Dedifferentiated amniotic fluid mesenchymal stem cell (primary cell): ENCODE results near the gene UBR3.
"Not testable (repeated sequence)": the region's sequence is repeated elsewhere in the genome, so short reads cannot be mapped to it uniquely, and the experiment has no call there.

ENCODE experiments used
- DNase-seq: peaks from one replicate; pipeline ENCODE4 v3.0.0-alpha.2; 2016; ENCODE audit errors: extremely low spot score

The UBR3 gene, protein sequence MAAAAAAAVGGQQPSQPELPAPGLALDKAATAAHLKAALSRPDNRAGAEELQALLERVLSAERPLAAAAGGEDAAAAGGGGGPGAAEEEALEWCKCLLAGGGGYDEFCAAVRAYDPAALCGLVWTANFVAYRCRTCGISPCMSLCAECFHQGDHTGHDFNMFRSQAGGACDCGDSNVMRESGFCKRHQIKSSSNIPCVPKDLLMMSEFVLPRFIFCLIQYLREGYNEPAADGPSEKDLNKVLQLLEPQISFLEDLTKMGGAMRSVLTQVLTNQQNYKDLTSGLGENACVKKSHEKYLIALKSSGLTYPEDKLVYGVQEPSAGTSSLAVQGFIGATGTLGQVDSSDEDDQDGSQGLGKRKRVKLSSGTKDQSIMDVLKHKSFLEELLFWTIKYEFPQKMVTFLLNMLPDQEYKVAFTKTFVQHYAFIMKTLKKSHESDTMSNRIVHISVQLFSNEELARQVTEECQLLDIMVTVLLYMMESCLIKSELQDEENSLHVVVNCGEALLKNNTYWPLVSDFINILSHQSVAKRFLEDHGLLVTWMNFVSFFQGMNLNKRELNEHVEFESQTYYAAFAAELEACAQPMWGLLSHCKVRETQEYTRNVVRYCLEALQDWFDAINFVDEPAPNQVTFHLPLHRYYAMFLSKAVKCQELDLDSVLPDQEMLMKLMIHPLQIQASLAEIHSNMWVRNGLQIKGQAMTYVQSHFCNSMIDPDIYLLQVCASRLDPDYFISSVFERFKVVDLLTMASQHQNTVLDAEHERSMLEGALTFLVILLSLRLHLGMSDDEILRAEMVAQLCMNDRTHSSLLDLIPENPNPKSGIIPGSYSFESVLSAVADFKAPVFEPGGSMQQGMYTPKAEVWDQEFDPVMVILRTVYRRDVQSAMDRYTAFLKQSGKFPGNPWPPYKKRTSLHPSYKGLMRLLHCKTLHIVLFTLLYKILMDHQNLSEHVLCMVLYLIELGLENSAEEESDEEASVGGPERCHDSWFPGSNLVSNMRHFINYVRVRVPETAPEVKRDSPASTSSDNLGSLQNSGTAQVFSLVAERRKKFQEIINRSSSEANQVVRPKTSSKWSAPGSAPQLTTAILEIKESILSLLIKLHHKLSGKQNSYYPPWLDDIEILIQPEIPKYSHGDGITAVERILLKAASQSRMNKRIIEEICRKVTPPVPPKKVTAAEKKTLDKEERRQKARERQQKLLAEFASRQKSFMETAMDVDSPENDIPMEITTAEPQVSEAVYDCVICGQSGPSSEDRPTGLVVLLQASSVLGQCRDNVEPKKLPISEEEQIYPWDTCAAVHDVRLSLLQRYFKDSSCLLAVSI (N-terminal part only)

DNA sequence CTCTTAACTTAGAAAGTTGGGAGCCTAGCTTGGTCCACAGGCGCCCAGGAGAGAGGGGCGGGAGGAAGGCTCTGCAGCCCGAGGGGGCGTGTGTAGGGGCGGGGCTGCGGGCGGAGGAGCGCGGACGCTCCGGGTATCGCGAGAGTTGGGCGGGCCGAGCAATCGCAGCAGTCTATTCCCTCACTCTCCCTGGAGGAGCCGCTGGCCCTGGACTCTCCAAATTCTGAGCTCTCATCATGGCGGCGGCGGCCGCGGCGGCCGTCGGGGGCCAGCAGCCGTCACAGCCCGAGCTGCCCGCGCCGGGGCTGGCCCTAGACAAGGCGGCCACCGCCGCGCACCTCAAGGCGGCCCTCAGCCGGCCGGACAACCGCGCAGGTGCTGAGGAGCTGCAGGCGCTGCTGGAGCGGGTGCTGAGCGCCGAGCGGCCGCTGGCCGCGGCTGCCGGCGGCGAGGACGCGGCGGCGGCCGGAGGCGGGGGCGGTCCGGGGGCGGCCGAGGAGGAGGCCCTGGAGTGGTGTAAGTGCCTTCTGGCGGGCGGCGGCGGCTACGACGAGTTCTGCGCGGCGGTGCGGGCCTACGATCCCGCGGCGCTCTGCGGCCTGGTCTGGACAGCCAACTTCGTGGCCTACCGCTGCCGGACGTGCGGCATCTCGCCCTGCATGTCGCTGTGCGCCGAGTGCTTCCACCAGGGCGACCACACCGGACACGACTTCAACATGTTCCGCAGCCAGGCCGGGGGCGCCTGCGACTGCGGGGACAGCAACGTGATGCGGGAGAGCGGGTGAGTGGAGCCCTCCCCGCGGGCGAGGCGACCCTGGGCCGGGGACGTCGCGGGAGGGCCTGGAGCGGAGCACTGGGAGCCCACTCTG lies at the start of gene UBR3:
Gene UBR3, plus strand, starts transcription at position 183 of the 869 bp plus-strand sequence. Its CDS starts 54 bp downstream, at position 237.
- DNase-seq = peak; percentile 91

DNA sequence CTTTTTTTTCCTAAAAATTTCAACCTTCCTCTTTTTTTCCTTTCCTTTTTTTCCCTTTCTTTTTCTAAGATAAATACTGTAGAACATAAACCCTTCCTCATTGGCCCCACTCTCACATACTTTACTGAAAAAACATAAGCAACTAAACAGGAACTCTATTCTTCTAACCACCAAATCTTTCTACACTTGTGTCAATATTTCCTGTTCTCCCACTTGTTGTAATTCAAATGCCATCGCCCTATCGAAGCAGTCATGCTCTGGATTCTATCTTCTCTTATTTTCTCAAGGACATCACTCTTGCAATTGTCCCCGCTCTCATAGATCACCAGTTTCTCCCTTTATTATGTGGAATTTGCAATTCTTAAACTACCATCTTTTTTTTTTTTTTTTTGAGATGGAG lies 48.8 kb upstream of the UBR3 start:
- DNase-seq = no peak

DNA sequence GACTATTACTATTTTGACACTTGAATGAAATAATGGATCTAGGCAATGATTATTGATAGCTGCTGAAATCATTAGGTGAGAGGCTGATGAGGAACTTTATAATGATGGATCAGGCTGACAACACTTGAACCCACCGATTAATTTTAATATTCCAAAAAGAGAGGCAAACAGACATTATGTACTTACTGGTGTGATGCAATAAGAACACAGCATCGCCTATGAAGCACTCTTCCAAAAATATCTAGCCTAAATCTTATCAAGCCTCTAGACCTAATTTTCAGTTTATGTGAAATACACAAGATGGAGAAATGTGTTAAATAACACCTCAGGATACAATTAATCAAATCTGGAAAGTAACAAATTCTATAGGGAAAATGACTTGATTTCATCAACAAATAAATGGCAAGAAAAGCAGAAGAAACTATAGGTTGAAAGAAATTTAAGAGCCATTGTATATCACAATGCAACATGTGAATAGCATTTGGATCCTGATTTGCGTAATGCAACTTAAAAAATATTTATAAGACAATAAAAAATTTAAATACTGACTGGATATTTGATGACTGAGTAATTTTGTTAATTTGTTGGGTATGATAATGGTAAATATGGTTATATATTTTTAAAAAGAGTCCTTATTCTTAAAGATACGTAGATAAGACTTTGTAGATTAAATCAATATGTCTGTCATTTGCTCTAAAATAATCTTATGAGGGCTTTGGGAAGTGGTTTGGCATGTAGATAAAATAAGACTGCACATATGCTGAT lies 45.8 kb upstream of the UBR3 start:
- DNase-seq = no peak

DNA sequence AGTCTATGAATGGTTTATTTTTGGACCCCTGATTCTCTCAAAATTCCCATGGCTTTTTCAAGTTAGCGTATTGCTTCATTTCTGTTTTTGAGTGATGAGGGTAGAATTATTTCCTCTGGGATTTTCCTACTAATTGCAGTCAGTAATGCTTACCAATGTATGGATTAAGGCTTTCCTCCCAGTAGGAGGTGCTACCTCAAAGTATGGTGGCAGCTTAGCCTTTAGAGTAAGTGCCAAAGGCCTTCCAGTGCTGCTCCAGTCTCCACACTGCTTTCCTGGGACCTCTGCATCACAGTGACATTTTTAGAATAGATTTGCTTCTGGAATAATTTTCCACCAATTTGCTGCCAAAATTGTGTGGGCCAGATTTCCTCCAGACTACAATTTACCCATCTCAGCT lies 44.7 kb upstream of the UBR3 start:
- DNase-seq = no peak

DNA sequence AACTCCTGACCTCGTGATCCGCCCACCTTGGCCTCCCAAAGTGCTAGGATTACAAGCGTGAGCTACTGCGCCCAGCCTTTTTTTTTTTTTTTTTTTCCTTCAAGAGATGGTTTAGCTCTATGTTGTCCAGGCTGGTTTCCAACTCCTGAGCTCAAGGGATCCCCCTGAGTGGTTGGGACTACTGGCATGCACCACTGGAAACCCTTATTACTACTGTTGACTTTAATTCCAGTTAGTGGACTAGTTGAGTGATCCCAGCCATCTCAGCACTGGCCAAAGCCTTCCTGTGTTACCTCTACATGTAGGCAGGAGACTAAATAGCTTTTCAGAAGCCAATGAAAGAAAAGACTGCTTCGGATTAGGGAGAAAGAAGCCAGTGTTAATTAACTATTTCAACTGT lies 36.7 kb upstream of the UBR3 start:
- DNase-seq = no peak

DNA sequence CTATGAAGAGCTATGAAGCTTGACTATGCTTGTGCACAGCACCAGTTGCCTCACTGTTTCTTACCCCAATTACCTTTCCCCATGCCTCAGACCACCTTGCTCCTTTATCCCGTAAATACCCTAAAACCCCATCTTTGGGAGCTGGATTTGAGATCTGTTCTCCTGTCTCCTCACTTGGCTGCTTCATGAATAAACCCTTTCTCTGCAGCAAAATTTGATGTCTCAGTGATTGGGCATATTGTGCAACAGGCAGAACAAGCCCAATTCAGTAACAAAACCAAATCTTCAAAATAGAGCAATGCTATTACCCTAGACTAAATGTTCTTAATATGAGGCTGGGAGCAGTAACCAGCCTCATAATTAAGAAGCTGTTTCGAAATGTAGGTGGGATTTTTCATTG lies 32.1 kb upstream of the UBR3 start:
- DNase-seq = no peak

DNA sequence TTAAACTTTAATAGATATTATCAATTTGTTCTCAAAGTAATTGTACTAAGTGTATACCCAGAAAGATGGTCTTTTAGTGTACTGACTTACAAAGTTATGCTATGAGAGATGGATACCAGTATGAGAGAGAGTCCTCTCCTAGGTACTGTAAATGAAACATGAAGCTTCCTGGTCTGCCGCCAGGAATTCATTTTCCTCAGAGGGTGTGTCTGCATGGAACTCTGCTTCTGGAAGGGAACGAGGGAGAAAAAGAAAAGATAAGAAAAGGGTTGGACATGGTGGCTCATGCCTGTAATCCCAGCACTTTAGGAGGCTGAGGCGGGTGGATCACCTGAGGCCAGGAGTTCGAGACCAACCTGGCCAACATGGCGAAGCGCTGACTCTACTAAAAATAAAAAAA lies 30.8 kb upstream of the UBR3 start:
- DNase-seq = no peak

DNA sequence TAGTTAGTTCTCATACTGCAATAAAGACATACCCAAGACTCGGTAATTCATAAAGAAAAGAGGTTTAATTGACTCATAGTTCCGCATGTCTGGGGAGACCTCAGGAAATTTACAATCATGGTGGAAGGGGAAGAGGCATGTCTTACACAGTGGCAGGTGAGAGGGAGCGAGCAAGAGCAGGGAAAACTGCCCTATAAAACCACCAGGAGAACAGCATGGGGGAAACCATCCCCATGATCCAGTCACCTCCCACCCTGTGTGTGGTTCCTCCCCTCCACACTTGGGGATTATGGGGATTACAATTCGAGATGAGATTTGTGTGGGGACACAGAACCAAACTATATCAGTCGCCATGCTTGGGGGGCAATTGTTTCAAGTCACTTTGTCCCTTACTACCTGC lies 29.7 kb upstream of the UBR3 start:
- DNase-seq = no peak

DNA sequence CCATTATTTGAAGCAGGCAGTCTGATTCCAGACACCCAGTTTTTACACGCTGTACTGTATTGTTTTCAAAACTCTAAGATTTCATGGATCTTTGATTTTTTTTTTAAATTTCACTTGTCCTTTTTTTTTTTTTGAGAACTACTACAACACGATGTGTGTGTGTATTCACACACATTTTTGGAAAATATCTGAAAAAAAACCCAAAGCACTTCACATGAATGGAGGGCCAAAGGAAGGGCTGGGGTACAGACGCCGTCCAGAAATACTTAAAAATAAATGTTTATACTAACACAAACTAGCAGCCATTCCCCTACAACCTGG lies 28.9 kb upstream of the UBR3 start:
- no peak for DNase-seq

DNA sequence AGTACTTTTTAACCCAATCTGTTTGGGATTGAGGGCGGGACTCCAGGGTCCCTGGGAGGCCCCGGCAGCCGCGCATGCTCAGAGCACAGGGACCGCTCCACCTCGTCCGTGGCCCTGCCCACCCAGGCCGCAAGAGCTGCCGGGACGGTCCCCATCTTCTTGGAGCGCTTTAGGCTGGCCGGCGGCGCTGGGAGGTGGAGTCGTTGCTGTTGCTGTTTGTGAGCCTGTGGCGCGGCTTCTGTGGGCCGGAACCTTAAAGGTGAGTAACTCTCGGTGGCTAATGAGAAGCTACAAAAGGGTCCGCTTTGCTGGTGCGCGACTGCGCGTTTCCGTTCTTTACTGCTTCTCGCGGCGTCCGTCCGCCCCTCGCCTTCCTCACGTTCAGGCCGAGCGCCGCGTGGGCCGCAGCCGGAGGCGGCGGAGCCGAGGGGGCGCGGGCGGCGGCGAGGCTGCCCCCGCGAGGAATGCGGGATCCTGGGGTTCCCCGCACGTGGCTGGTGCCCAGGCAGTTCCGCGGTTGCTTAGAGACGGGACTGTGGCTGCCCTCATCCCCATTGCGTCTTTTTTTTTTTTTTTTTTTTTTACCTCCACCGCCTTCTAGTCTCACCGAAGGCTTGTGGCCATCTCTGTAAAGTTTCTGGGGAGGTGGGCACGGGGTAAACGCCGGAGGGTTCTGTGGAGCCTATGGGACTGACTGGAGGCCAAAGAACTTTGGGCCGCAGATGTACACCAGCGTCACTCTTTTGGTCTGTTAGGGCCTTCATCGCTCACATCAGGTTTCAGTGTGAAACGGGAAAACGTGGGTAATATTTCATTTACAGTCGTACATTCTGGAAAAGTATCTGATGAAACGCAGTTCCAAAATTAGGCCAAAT lies 28.3 kb upstream of the UBR3 start, which contains the start of gene SSB:
Gene SSB, plus strand, starts transcription at position 154 of the 875 bp plus-strand sequence. CDS start 2,090 bp downstream, outside the sequence.
- peak; percentile 87 for DNase-seq

DNA sequence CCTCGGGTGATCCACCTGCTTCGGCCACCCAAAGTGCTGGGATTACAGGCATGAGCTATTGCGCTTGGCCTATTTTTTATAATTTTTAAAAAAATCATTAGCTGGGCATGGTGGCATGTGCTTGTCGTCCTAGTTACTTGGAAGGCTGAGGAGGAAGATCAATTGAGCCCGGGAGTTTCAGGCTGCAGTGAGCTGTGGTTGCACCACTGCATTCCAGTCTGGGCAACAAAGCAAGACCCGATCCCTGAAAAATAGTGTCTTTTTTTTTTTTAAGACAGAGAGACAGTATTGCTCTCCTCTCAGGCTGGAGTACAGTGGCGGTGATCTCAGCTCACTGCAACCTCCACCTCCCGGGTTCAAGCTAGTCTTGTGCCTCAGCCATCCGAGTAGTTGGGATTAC lies 23.8 kb upstream of the UBR3 start:
- DNase-seq = no peak

DNA sequence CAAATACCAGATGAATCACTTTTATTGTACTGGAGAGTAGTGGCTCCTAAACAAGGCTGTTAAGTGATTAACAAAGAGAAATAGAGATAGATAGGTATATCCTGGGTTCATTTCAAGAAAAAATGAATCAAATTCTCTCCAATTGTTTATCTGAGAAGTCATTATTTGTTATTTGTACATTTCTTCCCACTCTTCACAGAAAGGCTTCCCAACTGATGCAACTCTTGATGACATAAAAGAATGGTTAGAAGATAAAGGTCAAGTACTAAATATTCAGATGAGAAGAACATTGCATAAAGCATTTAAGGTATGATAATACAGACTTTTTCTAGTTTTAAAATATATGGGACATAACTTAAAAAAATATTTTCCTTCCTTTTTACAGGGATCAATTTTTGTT lies 20.7 kb upstream of the UBR3 start:
- DNase-seq = no peak

DNA sequence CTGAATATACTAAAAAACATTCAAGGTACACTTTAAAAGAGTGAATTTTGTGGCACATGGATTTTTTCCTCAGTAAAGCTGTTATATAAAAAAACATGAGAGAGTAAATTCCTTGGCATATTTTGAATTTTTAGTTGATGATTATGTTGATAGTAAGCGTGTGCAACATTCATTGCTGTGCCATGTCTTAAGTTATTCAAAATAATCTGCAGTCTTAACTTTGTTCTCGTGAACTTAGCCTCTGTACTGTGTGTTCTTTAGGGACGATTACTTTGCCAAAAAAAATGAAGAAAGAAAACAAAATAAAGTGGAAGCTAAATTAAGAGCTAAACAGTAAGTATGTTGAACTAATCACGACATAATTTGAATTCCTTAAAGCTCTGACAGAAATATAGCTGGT lies 19.0 kb upstream of the UBR3 start:
- DNase-seq = peak; percentile 77

DNA sequence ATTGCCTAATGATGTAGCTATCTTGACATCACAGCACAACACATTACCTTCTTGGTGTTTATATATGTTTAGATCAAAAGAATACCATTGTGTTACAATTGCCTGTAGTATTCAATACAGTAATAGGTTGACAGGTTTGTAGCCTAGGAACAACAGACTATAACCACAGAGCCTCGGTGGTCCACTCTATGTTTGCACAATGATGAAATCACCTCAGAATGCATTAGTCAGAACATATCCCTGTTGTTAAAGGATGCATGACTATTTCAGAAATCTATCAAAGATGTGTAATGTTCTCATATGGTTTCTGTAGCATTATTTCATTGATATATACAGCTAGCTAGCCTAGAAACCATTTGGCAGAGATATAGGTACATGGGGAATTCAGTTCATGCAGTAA lies 11.4 kb upstream of the UBR3 start:
- DNase-seq = peak; percentile 32

DNA sequence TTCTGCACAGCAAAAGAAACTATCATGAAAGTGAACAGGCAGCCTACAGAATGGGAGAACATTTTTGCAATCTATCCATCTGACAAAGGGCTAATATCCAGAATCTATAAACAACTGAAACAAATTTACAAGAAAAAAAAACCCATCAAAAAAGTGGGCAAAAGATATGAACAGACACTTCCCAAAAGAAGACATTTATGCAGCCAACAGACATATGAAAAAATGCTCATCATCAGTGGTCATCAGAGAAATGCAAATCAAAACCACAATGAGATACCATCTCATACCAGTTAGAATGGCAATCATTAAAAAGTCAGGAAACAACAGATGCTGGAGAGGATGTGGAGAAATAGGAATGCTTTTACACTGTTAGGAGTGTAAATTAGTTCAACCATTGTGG lies 10.3 kb upstream of the UBR3 start:
- DNase-seq = not testable (repeated sequence)

DNA sequence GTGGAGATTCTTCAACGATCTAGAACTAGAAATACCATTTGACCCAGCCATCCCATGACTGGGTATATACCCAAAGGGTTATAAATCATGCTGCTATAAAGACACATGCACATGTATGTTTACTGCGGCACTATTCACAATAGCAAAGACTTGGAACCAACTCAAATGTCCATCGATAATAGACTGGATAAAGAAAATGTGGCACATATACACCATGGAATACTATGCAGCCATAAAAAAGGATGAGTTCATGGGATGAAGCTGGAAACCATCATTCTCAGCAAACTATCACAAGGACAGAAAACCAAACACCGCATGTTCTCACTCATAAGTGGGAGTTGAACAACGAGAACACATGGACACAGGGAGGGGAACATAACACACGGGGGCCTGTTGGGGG lies 9.9 kb upstream of the UBR3 start:
- DNase-seq = not testable (repeated sequence)

DNA sequence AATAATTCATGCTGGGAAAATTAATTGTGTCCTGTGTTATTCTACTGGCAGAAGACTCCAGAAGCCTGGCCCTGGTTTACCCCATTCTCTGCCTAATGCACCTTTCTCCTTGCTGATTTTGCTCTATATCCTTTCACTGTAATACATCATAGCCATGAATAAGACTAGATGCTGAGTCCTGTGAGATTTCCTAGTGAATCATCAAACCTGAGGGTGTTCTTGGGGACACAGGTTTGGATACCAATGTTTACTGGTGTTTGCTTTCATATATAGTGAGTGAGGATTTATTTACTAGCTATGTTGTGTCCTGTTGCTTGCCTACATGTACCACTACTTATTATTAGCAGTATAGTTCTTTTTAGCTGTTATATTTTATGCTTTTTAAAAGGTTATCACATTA lies 9.0 kb upstream of the UBR3 start:
- DNase-seq = no peak

DNA sequence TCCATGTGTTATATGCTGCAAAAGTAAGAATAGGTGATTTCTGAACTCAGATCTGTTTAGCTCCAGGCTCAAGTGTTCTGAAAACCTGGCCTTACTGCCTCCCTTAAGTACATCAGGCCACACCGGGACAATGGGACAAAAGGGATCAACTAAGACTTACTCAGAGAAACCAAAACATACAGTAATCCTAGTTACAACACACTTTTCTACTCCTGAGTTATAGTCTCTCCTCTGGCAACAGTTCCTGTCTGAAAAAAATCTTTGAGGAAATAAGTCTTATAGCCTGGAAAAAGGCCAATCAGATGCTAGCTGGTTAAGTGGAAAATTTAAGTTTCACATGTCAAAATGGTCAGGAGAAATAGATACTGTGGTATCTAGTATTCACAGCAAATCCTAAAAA lies 8.1 kb upstream of the UBR3 start:
- peak; percentile 19 for DNase-seq

DNA sequence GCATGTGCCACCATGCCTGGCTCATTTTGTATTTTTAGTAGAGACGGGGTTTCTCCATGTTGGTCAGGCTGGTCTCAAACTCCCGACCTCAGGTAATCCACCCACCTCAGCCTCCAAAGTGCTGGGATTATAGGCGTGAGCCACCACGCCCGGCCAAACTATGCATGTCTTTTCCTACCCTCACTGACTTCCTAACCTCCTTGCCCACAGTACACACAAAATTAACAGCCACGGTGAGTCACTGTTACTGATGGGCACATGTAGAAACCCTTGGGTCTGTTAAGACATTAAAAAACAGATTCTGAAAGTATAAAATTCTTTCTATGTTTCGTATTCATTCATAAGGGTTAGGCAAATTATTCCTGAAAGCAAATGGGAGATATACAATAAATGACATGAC lies 7.2 kb upstream of the UBR3 start:
- peak; percentile 27 for DNase-seq
